Measurements from ENCODE around the gene TMEM97.

DNA sequence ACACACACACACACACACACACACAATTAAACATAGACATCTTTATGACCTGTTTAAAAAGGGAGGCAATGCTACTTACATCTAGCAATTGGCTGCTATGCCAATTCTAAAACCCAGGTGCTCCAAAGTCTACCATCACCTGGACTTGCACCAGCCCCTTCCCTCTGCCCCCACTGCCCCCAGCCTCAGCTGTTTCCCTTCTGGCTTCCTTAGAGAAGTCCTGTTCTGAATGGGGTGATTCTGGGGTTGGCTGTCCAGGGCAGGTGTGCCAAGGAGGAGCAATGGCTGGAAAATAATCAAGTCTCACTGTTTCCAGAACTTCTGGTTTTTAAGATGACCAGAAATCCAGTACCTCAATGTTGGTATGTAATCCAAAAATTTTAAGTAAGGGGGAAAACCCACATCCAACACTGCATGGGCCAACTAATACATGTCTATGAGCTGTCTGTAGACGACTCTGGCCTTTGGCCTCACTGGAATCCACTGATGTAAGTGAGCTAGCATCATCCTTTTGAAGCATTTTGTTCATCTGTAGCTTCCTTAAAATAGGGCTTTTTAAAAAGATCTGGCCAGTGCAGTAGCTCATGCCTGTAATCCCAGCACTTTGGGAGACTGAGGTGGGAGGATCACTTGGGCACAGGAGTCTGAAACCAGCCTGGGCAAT, 14.2 kb downstream of the TMEM97 start:
- TF ChIP-seq POLR2A (IDR thresholded peaks at IDR 0.05): no peak
- TF ChIP-seq, protein P1, sequence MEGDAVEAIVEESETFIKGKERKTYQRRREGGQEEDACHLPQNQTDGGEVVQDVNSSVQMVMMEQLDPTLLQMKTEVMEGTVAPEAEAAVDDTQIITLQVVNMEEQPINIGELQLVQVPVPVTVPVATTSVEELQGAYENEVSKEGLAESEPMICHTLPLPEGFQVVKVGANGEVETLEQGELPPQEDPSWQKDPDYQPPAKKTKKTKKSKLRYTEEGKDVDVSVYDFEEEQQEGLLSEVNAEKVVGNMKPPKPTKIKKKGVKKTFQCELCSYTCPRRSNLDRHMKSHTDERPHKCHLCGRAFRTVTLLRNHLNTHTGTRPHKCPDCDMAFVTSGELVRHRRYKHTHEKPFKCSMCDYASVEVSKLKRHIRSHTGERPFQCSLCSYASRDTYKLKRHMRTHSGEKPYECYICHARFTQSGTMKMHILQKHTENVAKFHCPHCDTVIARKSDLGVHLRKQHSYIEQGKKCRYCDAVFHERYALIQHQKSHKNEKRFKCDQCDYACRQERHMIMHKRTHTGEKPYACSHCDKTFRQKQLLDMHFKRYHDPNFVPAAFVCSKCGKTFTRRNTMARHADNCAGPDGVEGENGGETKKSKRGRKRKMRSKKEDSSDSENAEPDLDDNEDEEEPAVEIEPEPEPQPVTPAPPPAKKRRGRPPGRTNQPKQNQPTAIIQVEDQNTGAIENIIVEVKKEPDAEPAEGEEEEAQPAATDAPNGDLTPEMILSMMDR (IDR thresholded peaks at IDR 0.05 in 4 of 5, conservative IDR thresholded peaks at IDR 0.05 in 1 of 5): no peak
